ENCODE results near the gene USP46.

- TF ChIP-seq CTCF (conservative IDR thresholded peaks at IDR 0.05 in 1 of 2, IDR thresholded peaks at IDR 0.05 in 1 of 2; ENCODE audit: extremely low read depth in 1 of 2, insufficient read depth in 1 of 2, low read depth in 1 of 2, low read length in 2 of 2) (no peak), EZH2 (IDR thresholded peaks at IDR 0.05; ENCODE audit: borderline replicate concordance, low read length) (no peak)
These were observed 52.4 kb downstream of the USP46 start for GRCh38 chr4:52606726-52607125.
